GM12891 (cell line): Measurements from ENCODE around the gene LAPTM5.

Experiments used
- POLR2A ChIP-seq: IDR thresholded peaks from 2 replicates; pipeline ENCODE4 v1.6.1; 2011; ENCODE audit warnings: low read depth, low read length, control low read depth
- POLR2AphosphoS5 ChIP-seq: IDR thresholded peaks from 2 replicates; pipeline ENCODE4 v1.6.1; 2011; ENCODE audit warnings: low read depth, low read length, control low read depth
- TAF1 ChIP-seq: IDR thresholded peaks from 2 replicates; pipeline ENCODE4 v1.6.1; 2011; ENCODE audit warnings: low read depth, low read length, control low read depth

DNA sequence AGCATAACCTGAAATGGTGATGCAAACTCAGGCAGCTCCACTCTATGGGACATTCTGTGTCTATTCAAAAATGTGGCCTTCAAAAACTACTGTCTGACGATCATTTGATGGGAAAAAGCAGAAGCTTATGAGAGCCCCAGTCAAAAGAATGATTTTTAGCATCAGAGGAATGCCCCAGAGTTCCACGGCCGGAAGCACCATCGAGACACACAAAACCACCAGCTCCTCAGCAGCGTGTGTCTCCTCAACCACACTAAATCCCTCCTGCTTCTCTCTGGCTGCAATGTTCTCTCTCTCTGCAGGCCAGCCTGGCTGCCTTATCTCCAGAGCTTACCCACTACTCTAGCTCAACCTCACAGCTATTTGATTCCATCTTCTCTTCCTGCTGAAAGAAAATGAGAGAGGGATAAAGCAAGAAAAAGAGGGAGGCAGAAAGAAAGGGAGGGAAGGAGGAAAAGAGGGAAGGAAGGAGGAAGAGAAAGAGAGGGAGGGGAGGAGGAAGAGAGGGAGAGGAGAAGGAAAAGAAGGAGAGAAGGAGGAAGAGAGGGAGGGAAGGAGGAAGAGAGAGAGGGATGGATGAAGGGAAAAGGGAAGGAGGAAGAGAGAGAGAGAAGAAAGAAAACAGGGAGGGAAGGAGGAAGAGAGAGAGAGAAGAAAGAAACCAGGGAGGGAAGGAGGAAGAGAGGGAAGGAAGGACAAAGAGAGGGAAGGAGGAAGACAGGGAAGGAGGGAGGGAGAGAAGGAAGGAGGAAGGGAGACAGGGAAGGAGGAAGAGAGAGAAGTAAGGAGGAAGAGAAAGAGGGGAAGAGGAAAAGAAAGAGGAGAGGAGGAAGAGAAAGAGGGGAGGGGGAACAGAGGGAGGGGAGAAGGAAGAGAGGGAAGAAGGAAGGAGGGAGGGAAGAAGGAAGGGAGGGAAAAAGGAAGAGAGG is 33.5 kb upstream of the LAPTM5 start:
- no peak for TF ChIP-seq POLR2A
- no peak for TF ChIP-seq POLR2AphosphoS5
- no peak for TF ChIP-seq TAF1
